ENCODE data around the gene MYO5B.

DNA sequence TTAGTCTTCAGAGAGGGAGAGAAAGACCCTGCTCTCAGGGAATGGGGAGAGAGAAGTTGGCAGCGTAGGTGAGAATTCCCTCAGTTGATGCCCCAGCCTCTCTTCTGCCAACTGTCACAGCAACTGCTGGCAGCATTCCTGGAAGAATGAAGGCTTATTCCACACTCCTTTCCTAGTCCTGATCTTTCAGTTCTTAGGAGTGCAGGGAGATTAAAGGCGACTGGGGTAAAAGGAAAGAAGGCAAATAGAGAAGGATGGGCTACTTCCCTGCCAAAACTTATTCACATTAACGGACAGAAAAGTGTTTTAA, 315.7 kb downstream of the MYO5B start:
- TF ChIP-seq, protein P1, sequence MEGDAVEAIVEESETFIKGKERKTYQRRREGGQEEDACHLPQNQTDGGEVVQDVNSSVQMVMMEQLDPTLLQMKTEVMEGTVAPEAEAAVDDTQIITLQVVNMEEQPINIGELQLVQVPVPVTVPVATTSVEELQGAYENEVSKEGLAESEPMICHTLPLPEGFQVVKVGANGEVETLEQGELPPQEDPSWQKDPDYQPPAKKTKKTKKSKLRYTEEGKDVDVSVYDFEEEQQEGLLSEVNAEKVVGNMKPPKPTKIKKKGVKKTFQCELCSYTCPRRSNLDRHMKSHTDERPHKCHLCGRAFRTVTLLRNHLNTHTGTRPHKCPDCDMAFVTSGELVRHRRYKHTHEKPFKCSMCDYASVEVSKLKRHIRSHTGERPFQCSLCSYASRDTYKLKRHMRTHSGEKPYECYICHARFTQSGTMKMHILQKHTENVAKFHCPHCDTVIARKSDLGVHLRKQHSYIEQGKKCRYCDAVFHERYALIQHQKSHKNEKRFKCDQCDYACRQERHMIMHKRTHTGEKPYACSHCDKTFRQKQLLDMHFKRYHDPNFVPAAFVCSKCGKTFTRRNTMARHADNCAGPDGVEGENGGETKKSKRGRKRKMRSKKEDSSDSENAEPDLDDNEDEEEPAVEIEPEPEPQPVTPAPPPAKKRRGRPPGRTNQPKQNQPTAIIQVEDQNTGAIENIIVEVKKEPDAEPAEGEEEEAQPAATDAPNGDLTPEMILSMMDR (IDR thresholded peaks at IDR 0.05): no peak
- no peak for TF ChIP-seq POLR2A (IDR thresholded peaks at IDR 0.05)
